A549 (cell line): ENCODE measurements around the gene PHOX2A. TPM values are rescaled to one million over a fixed set of nuclear protein-coding genes. Genes with fewer than 3 reads are reported as not detected.

ENCODE experiments used
- ATAC-seq, 2 experiments: fragments of 200-7000 bp in 1 of 2; fragments of >200 bp in 1 of 2; cut with Nextera tagmentation in 1 of 2; cut with Tn5 transposase in 1 of 2; 3 replicates each; pipeline versions ENCODE4 v1.8.0 to v1.9.1; 2018 to 2020; ENCODE audit warnings: mild to moderate bottlenecking in 1 of 2, moderate library complexity in 1 of 2
- CTCF ChIA-PET: fragments of 300-600 bp; sonication (Branson Sonifier 250); formaldehyde crosslinking; extraction: SDS; loops from one replicate; lab custom pipeline; 2021; ENCODE audit warnings: antibody characterized with exemption, inconsistent platforms; lab: Yijun Ruan, JAX
- POLR2A ChIA-PET: fragments of 350-600 bp; formaldehyde crosslinking; extraction: SDS; loops from one replicate; lab custom pipeline; 2021; ENCODE audit warnings: antibody characterized with exemption, inconsistent platforms; lab: Yijun Ruan, JAX
- DNase-seq, 2 experiments: peaks; one replicate each; pipeline versions ENCODE4 v3.0.0 to v3.0.0-alpha.2; 2011 to 2016; ENCODE audit warnings: low read depth in 1 of 2, low spot score in 1 of 2
- FAIRE-seq: peaks from 2 replicates; lab custom pipeline; 2011; peaks lifted over from hg19 to GRCh38; lab: Jason Lieb, UNC
- H3K27ac ChIP-seq, 2 experiments: fragments of >200 bp; sonication (Bioruptor Twin); formaldehyde crosslinking; 3 replicates each; pipeline ENCODE4 v1.5.1; 2016 to 2017
- H3K4me1 ChIP-seq: fragments of >200 bp; sonication (Bioruptor Twin); formaldehyde crosslinking; 3 replicates; pipeline ENCODE4 v1.6.1; 2016
- H3K4me2 ChIP-seq: fragments of >200 bp; sonication (Bioruptor Twin); formaldehyde crosslinking; 3 replicates; pipeline ENCODE4 v1.6.1; 2016
- H3K4me3 ChIP-seq: fragments of >200 bp; sonication (Bioruptor Twin); formaldehyde crosslinking; 3 replicates; pipeline ENCODE4 v1.5.1; 2016
- H3K9me3 ChIP-seq: fragments of >200 bp; sonication (Bioruptor Twin); formaldehyde crosslinking; 3 replicates; pipeline ENCODE4 v1.6.1; 2016
- BHLHE40 ChIP-seq: IDR thresholded peaks from 2 replicates; pipeline ENCODE4 v1.6.1; 2012; ENCODE audit warnings: low read depth, low read length, inconsistent platforms
- CBX8 ChIP-seq: fragments of 200-600 bp; sonication (generic); IDR thresholded peaks from 2 replicates; pipeline ENCODE4 v1.6.1; 2016
- CHD4 ChIP-seq: fragments of 200-600 bp; sonication (generic); IDR thresholded peaks from 2 replicates; pipeline ENCODE4 v1.6.1; 2016; ENCODE audit warnings: antibody characterized with exemption, mild to moderate bottlenecking, borderline replicate concordance
- ESRRA ChIP-seq: fragments of 150-350 bp; IDR thresholded peaks from 2 replicates; pipeline ENCODE4 v1.6.1; 2014; ENCODE audit warnings: mild to moderate bottlenecking, low read length, borderline replicate concordance
- FOSB ChIP-seq: fragments of 250-450 bp; sonication (Bioruptor Pico); IDR thresholded peaks from 2 replicates; pipeline ENCODE4 v1.5.0; 2020; ENCODE audit warnings: mild to moderate bottlenecking, moderate library complexity
- HDAC2 ChIP-seq: fragments of 200-600 bp; sonication (generic); IDR thresholded peaks from 2 replicates; pipeline ENCODE4 v1.6.1; 2016
- HOXB5 ChIP-seq: fragments of 250-450 bp; sonication (Bioruptor Pico); IDR thresholded peaks from 2 replicates; pipeline ENCODE4 v1.5.0; 2020; ENCODE audit warnings: mild to moderate bottlenecking, moderate library complexity
- JUN ChIP-seq, 2 experiments: fragments of >200 bp; sonication (Bioruptor Twin); formaldehyde crosslinking; IDR thresholded peaks; 2 replicates in 1 of 2; 3 replicates in 1 of 2; pipeline ENCODE4 v1.6.1; 2016 to 2017
- MYC ChIP-seq: IDR thresholded peaks from 2 replicates; pipeline ENCODE4 v1.6.1; 2012; ENCODE audit warnings: mild to moderate bottlenecking, inconsistent platforms, low read length, improper control_type of control experiment, borderline replicate concordance
- NFE2L2 ChIP-seq: fragments of 150-350 bp; conservative IDR thresholded peaks from 2 replicates; pipeline ENCODE4 v1.6.1; 2014; ENCODE audit warnings: low read length
- NPAS2 ChIP-seq: fragments of 250-450 bp; sonication (Bioruptor Pico); IDR thresholded peaks from 2 replicates; pipeline ENCODE4 v1.8.0; 2022; ENCODE audit warnings: mild to moderate bottlenecking, moderate library complexity, borderline replicate concordance
- POLR2A ChIP-seq: IDR thresholded peaks from 2 replicates; pipeline ENCODE4 v1.6.1; 2012; ENCODE audit warnings: mild to moderate bottlenecking, low read length
- RAD21 ChIP-seq, 2 experiments: fragments of >200 bp in 1 of 2; sonication (Bioruptor Twin) in 1 of 2; formaldehyde crosslinking in 1 of 2; IDR thresholded peaks in 1 of 2; conservative IDR thresholded peaks in 1 of 2; 2 replicates in 1 of 2; 3 replicates in 1 of 2; pipeline ENCODE4 v1.6.1; 2012 to 2018; ENCODE audit warnings: inconsistent platforms in 1 of 2
- RFX5 ChIP-seq: fragments of 450-650 bp; IDR thresholded peaks from 2 replicates; pipeline ENCODE4 v1.7.1; 2014; ENCODE audit warnings: antibody characterized with exemption, mild to moderate bottlenecking, moderate library complexity
- SMC3 ChIP-seq: fragments of >200 bp; sonication (Bioruptor Twin); formaldehyde crosslinking; IDR thresholded peaks from 3 replicates; pipeline ENCODE4 v1.6.1; 2018; ENCODE audit warnings: inconsistent platforms
- ZC3H11A ChIP-seq: fragments of 450-650 bp; IDR thresholded peaks from 2 replicates; pipeline ENCODE4 v1.6.1; 2014; ENCODE audit warnings: antibody characterized with exemption, mild to moderate bottlenecking
- ZFP36 ChIP-seq: fragments of 450-650 bp; IDR thresholded peaks from 2 replicates; pipeline ENCODE4 v1.6.1; 2014; ENCODE audit warnings: borderline replicate concordance; ENCODE audit not compliant: partially characterized antibody
- WGBS: methylation state at CpG from one replicate; pipeline ENCODE4 v1.1.6; 2017; ENCODE audit errors: missing lambda C conversion rate; 5-methylcytosine and 5-hydroxymethylcytosine counted together
- polyA plus RNA-seq, 4 experiments: library from polyadenylated mRNA; depleted of rRNA in 3 of 4; stranded (reverse); fragments of >200 nt; fragmentation: RNase III in 1 of 4; extraction: RNeasy Plus Mini Kit Qiagen cat#74134 plus additional on column Dnase treatment in 1 of 4; gene quantifications; 2 replicates in 3 of 4; 3 replicates in 1 of 4; pipeline ENCODE4 v1.2.3, GENCODE V29; 2011 to 2017
- TF ChIP-seq, protein P1 (sequence below): fragments of >200 bp; sonication (Bioruptor Twin); formaldehyde crosslinking; IDR thresholded peaks from 2 replicates; pipeline ENCODE4 v1.6.1; 2016
- TF ChIP-seq, protein P2 (sequence below): fragments of 200-600 bp; sonication (generic); IDR thresholded peaks from 2 replicates; pipeline ENCODE4 v1.6.1; 2016; ENCODE audit warnings: antibody characterized with exemption, mild to moderate bottlenecking, moderate library complexity
- TF ChIP-seq, protein P3 (sequence below): fragments of 150-350 bp; IDR thresholded peaks from 2 replicates; pipeline ENCODE4 v1.6.1; 2014; ENCODE audit warnings: low read depth, mild to moderate bottlenecking, low read length
- TF ChIP-seq, protein P4 (sequence below): IDR thresholded peaks from 2 replicates; pipeline ENCODE4 v1.6.1; 2012

The PHOX2A gene
- polyA plus RNA-seq, 2 of the 4 experiments (the other 2 are of a cell fraction): not detected

DNA sequence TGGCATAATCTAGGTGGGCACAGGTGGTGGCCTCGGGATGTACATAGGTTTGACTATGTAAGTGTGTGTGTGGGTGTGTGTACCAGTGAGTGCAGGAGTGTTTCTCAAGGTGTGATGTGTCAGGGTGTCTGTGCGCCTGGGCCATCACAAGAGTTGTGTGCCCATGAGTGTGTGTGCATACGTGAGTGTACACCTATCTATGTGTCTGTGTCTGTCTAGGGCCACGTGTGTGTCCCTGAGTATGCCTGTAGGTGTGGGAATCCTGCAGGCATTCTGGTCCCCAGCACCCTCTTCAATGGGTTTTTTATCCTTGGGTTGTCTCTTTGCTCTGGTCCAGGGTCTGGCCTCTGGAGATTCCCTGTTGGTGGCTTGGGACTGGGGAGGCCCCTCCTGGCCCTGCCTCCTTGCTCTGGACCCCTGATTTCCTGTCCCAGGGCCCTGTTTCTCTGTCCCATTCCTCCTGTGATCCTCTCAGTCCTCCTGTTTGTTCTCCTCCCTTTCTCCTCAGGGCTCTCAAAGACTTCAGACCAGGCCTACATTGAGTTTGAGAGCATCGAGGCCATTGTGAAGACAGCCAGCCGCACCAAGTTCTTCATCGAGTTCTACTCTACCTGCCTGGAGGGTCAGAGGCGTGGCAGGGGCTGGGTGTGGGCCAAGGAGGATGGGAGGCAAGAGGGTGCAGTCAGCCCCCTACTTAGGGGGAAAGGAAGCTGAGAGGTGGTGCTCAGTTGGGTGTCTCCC, 10.0 kb downstream of the PHOX2A start:
- 81% methylated on average over 8 of the region's 8 CpGs for WGBS
- POLR2A ChIA-PET: no interaction called here
- H3K4me1 ChIP-seq: peaks cover 12% of the 10 kb centered on the region
- ATAC-seq (no peak), FAIRE-seq (no peak), DNase-seq (no peak)
- no peak overlapping the region for H3K4me2 ChIP-seq
- CTCF ChIA-PET: interaction anchor here (0.6 to 5.9 kb wide), 5 partner anchors 9 to 209 kb away, joined by 3 to 83 read pairs (median 5); partner anchors contain the start of genes CLPB and INPPL1
- H3K9me3 ChIP-seq: no peaks in the 10 kb centered on the region
- no peak overlapping the region for H3K4me3 ChIP-seq
- no peak for TF ChIP-seq CHD4
- TF ChIP-seq, protein P1, sequence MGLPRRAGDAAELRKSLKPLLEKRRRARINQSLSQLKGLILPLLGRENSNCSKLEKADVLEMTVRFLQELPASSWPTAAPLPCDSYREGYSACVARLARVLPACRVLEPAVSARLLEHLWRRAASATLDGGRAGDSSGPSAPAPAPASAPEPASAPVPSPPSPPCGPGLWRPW: no peak
- TF ChIP-seq, protein P2, sequence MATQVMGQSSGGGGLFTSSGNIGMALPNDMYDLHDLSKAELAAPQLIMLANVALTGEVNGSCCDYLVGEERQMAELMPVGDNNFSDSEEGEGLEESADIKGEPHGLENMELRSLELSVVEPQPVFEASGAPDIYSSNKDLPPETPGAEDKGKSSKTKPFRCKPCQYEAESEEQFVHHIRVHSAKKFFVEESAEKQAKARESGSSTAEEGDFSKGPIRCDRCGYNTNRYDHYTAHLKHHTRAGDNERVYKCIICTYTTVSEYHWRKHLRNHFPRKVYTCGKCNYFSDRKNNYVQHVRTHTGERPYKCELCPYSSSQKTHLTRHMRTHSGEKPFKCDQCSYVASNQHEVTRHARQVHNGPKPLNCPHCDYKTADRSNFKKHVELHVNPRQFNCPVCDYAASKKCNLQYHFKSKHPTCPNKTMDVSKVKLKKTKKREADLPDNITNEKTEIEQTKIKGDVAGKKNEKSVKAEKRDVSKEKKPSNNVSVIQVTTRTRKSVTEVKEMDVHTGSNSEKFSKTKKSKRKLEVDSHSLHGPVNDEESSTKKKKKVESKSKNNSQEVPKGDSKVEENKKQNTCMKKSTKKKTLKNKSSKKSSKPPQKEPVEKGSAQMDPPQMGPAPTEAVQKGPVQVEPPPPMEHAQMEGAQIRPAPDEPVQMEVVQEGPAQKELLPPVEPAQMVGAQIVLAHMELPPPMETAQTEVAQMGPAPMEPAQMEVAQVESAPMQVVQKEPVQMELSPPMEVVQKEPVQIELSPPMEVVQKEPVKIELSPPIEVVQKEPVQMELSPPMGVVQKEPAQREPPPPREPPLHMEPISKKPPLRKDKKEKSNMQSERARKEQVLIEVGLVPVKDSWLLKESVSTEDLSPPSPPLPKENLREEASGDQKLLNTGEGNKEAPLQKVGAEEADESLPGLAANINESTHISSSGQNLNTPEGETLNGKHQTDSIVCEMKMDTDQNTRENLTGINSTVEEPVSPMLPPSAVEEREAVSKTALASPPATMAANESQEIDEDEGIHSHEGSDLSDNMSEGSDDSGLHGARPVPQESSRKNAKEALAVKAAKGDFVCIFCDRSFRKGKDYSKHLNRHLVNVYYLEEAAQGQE: no peak
- H3K27ac ChIP-seq: no peak overlapping the region

DNA sequence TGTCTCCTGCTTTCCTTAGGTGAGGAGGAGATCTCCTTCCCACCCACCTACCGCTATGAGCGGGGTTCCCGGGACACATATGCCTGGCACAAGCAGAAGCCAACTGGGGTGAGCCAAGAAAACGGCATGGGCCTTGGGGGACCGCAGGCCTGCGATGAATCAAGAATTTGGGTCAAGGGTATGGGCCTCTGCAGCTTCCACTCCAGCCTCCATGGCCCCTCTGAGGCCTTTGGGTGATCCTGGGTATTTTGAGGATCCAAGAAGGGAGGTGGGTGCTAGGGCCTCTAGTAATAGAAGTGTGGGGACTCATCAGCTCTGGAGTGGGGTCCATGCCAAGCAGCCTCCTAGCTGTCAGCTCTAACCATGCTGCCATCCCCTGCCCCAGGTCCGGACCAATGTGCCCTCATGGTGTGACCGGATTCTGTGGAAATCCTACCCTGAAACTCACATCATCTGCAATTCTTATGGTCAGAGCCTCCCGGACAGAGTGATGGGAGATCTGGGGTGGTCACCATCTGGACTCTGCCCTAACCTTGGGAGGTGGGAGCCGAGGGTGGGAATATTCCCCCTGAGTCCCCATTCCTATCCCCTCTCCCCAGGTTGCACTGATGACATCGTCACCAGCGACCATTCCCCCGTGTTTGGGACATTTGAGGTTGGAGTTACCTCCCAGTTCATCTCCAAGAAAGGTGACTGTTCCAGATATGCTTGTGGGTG, 10.8 kb downstream of the PHOX2A start:
- TF ChIP-seq SMC3: no peak
- TF ChIP-seq, protein P3, sequence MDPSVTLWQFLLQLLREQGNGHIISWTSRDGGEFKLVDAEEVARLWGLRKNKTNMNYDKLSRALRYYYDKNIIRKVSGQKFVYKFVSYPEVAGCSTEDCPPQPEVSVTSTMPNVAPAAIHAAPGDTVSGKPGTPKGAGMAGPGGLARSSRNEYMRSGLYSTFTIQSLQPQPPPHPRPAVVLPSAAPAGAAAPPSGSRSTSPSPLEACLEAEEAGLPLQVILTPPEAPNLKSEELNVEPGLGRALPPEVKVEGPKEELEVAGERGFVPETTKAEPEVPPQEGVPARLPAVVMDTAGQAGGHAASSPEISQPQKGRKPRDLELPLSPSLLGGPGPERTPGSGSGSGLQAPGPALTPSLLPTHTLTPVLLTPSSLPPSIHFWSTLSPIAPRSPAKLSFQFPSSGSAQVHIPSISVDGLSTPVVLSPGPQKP: no peak
- no peak for TF ChIP-seq HDAC2
- no peak for TF ChIP-seq ZFP36
- no peak for TF ChIP-seq RAD21 (conservative IDR thresholded peaks at IDR 0.05 in 1 of 2, IDR thresholded peaks at IDR 0.05 in 1 of 2)
- no peak for TF ChIP-seq BHLHE40
- POLR2A ChIA-PET: no interaction called here
- no peak overlapping the region for H3K4me2 ChIP-seq
- ATAC-seq: no peak
- FAIRE-seq: no peak
- CTCF ChIA-PET: interaction anchor here (0.6 to 1.2 kb wide), 2 partner anchors 181 to 434 kb away, joined by 3 to 4 read pairs; no protein-coding TSS in a partner anchor
- H3K4me3 ChIP-seq: no peak overlapping the region
- 94% methylated on average over 10 of the region's 13 CpGs for WGBS
- no peak overlapping the region for H3K27ac ChIP-seq
- DNase-seq: no peak
- H3K9me3 ChIP-seq: no peaks in the 10 kb centered on the region
- peaks cover 9% of the 10 kb centered on the region for H3K4me1 ChIP-seq

DNA sequence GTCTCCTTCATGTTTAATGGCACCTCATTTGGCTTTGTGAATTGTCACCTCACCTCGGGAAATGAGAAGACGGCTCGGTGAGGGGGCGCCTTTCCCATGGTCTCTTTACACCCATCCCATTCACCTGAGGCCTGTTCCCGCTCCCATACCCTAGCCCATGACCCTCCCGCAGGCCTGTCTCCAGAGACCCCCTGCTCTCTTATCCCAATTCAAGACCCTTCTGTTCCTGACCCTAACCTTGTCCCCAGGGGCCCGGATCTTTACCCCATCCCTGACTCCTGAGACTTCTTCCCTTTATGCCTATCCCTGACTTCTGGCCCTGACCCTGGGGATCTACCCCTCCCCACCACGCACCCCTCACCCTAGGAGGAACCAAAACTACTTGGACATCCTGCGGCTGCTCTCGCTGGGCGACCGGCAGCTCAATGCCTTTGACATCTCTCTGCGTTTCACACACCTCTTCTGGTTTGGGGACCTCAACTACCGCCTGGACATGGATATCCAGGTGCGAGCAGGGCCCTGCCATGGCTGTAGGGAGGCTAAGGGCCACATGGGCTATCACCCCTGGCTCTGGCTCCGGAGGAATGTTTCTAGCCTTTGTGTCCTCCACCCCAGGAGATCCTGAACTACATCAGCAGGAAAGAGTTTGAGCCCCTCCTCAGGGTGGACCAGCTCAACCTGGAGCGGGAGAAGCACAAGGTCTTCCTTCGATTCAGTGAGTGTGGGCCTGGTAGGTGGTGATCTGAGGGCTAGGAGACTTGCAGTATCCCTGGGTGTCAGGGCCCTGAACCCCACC, 11.5 kb downstream of the PHOX2A start:
- ChIA-PET POLR2A (no interaction called here), CTCF (interaction anchor here (0.6 to 1.3 kb wide), 3 partner anchors 182 to 434 kb away, joined by 3 to 4 read pairs (median 3); no protein-coding TSS in a partner anchor)
- DNase-seq: no peak
- Histone ChIP-seq H3K27ac (no peak overlapping the region), H3K4me1 (peaks cover 3% of the 10 kb centered on the region; the same call in 2 of the 3 replicates), H3K9me3 (no peaks in the 10 kb centered on the region), H3K4me3 (no peak overlapping the region), H3K4me2 (no peak overlapping the region)
- ATAC-seq: no peak
- 96% methylated on average over 18 of the region's 18 CpGs for WGBS
- no peak for TF ChIP-seq ZC3H11A
- no peak for TF ChIP-seq NPAS2
- TF ChIP-seq POLR2A: no peak
- no peak for TF ChIP-seq JUN (IDR thresholded peaks at IDR 0.05)
- TF ChIP-seq, protein P3: no peak
- TF ChIP-seq CBX8: no peak
- TF ChIP-seq FOSB (CRISPR knock-in tag): no peak
- TF ChIP-seq, protein P4, sequence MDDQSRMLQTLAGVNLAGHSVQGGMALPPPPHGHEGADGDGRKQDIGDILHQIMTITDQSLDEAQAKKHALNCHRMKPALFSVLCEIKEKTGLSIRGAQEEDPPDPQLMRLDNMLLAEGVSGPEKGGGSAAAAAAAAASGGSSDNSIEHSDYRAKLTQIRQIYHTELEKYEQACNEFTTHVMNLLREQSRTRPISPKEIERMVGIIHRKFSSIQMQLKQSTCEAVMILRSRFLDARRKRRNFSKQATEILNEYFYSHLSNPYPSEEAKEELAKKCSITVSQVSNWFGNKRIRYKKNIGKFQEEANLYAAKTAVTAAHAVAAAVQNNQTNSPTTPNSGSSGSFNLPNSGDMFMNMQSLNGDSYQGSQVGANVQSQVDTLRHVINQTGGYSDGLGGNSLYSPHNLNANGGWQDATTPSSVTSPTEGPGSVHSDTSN: no peak
- no peak for TF ChIP-seq CHD4
- TF ChIP-seq NFE2L2: no peak
- TF ChIP-seq RFX5: no peak
- TF ChIP-seq ESRRA: no peak
- TF ChIP-seq HOXB5 (CRISPR knock-in tag): no peak
- TF ChIP-seq MYC: no peak
- no peak for TF ChIP-seq RAD21 (conservative IDR thresholded peaks at IDR 0.05 in 1 of 2, IDR thresholded peaks at IDR 0.05 in 1 of 2)
- FAIRE-seq: no peak
